Ovary (tissue), 9 donors: ENCODE measurements around the gene PLEKHS1. TPM values are rescaled to one million over a fixed set of nuclear protein-coding genes. Genes with fewer than 3 reads are reported as not detected.

Source experiments
- DNase-seq, 5 donors: peaks; one replicate each; pipeline ENCODE4 v3.0.0-alpha.2; 2019 to 2020
- H3K27ac ChIP-seq, 2 donors: fragments of 200-600 bp; one replicate each; pipeline versions ENCODE4 v1.5.1 to v1.8.0; 2019 to 2022
- H3K27me3 ChIP-seq: fragments of 200-600 bp; one replicate; pipeline ENCODE4 v1.8.0; 2022
- H3K36me3 ChIP-seq: fragments of 200-600 bp; sonication (generic); one replicate; pipeline ENCODE4 v1.5.1; 2019
- H3K4me1 ChIP-seq: one replicate; pipeline ENCODE4 v1.8.1; 2013; ENCODE audit warnings: mild to moderate bottlenecking, moderate library complexity; ENCODE audit not compliant: insufficient read depth
- H3K4me3 ChIP-seq: fragments of 200-600 bp; sonication (generic); one replicate; pipeline ENCODE4 v1.5.1; 2017
- H3K9me3 ChIP-seq, 2 donors: fragments of 200-600 bp in 1 of 2; sonication (generic) in 1 of 2; one replicate each; pipeline versions ENCODE4 v1.5.1 to v1.8.1; 2013 to 2019; ENCODE audit warnings: mild to moderate bottlenecking in 1 of 2, moderate library complexity in 1 of 2
- CTCF ChIP-seq, 3 donors: fragments of 450-650 bp in 2 of 3; fragments of 200-600 bp in 1 of 3; IDR thresholded peaks; one replicate each; pipeline versions ENCODE4 v1.5.1 to v1.8.0; 2016 to 2022; ENCODE audit warnings: antibody characterized with exemption in 3 of 3, mild to moderate bottlenecking in 1 of 3
- EP300 ChIP-seq: sonication (generic); formaldehyde crosslinking; IDR thresholded peaks from one replicate; pipeline ENCODE4 v1.6.1; 2017; ENCODE audit warnings: antibody characterized with exemption
- POLR2A ChIP-seq: fragments of 450-650 bp; IDR thresholded peaks from one replicate; pipeline ENCODE4 v1.6.1; 2017; ENCODE audit warnings: antibody characterized with exemption, mild to moderate bottlenecking, moderate library complexity
- WGBS, 3 donors: extraction: QIAGEN DNeasy Blood & Tissue Kit in 1 of 3; methylation state at CpG; one replicate each; pipeline versions ENCODE4 v1.1.5 to v1.1.7; 2013 to 2017; 5-methylcytosine and 5-hydroxymethylcytosine counted together
- intact Hi-C, 4 donors: fragments of 100-400 bp; cut with DNase I; formaldehyde crosslinking; loops; one replicate each; pipeline versions ENCODE4 v1.11.0 to v1.15.1; 2022 to 2023
- polyA plus RNA-seq, 2 donors: library from polyadenylated mRNA; stranded (reverse); fragments of 200-250 nt in 1 of 2; fragments of 350-450 nt in 1 of 2; fragmentation: Illumina TruSeq in 1 of 2; extraction: RNeasy Lipid Tissue Mini Kit (QIAGEN cat#74804) in 1 of 2; gene quantifications; one replicate each; pipeline ENCODE4 v1.2.3, GENCODE V29; 2013 to 2014
- total RNA-seq, 7 donors: library from RNA; depleted of rRNA in 2 of 7; stranded (reverse); fragments of >200 nt in 2 of 7; fragmentation: NEBNext Ultra II Directional in 3 of 7; extraction: Animal tissue kit (Norgen Biotek cat#: 25700) in 3 of 7; gene quantifications; one replicate each; pipeline versions ENCODE4 v1.1.0 to v1.2.4, GENCODE V29; 2016 to 2023
- donor health status: DM: no; HTN: no; CAD: no; lungs with moderate emphysema.
- donor health status: DM: no; HTN: no; CAD: no.
- donor health status: Bipolar disorder and iron deficiency.
- donor health status: DM: yes; HTN: yes; CAD: no.
- donor health status: DM: no; HTN: no; CAD: no.
- donor health status: DM: yes; HTN: yes; CAD: no.

PLEKHS1 gene
- total and polyA plus RNA-seq, 9 donors, result 0.01 to 5.7 (median 0.15) TPM; not detected in 2

- TF ChIP-seq EP300 (no peak), POLR2A (no peak), CTCF (IDR thresholded peaks at IDR 0.05) (no peak)
- Histone ChIP-seq H3K4me1 (no peaks in the 10 kb centered on the region), H3K9me3 (no peaks in the 10 kb centered on the region), H3K4me3 (no peak overlapping the region), H3K36me3 (no peaks in the 10 kb centered on the region), H3K27ac (no peak overlapping the region), H3K27me3 (no peaks in the 10 kb centered on the region)
- DNase-seq, result no peak
- WGBS, 3 donors, result 27 to 74% (median 68%) methylated on average over 1 of the region's 1 CpG
- intact Hi-C loops, result no loop called here
Measured at GRCh38 chr10:113752553-113752952, 1.1 kb downstream of the PLEKHS1 start.

- no peaks in the 10 kb centered on the region for H3K36me3 ChIP-seq
- intact Hi-C loops, result no loop called here
- 48 to 63% (median 58%) methylated on average over 9 of the region's 9 CpGs for WGBS, 3 donors
- H3K4me1 ChIP-seq, result no peaks in the 10 kb centered on the region
- H3K27ac ChIP-seq, result no peak overlapping the region
- TF ChIP-seq CTCF (IDR thresholded peaks at IDR 0.05) (no peak), POLR2A (no peak), EP300 (no peak)
- no peak for DNase-seq
- H3K9me3 ChIP-seq, result no peaks in the 10 kb centered on the region
- no peaks in the 10 kb centered on the region for H3K27me3 ChIP-seq
- H3K4me3 ChIP-seq, result no peak overlapping the region
Measured at GRCh38 chr10:113753020-113753692, 1.7 kb downstream of the PLEKHS1 start.

GRCh38 chr10:113754125-113754524, 2.6 kb downstream of the PLEKHS1 start:
- TF ChIP-seq POLR2A (no peak), CTCF (IDR thresholded peaks at IDR 0.05) (no peak), EP300 (no peak)
- no peak for DNase-seq
- Histone ChIP-seq H3K4me3 (no peak overlapping the region), H3K4me1 (no peaks in the 10 kb centered on the region), H3K27me3 (no peaks in the 10 kb centered on the region), H3K36me3 (no peaks in the 10 kb centered on the region), H3K27ac (no peak overlapping the region), H3K9me3 (no peaks in the 10 kb centered on the region)
- WGBS, 3 donors, result 69 to 85% (median 79%) methylated on average over 3 of the region's 3 CpGs
- intact Hi-C loops, result no loop called here

- Histone ChIP-seq H3K4me1 (no peaks in the 10 kb centered on the region), H3K4me3 (no peak overlapping the region), H3K9me3 (no peaks in the 10 kb centered on the region), H3K27me3 (no peaks in the 10 kb centered on the region), H3K27ac (no peak overlapping the region), H3K36me3 (no peaks in the 10 kb centered on the region)
- 78 to 82% (median 80%) methylated on average over 9 of the region's 9 CpGs for WGBS, 3 donors
- DNase-seq, result no peak
- no peak for TF ChIP-seq POLR2A
- TF ChIP-seq EP300, result no peak
- TF ChIP-seq CTCF (IDR thresholded peaks at IDR 0.05), result no peak
- intact Hi-C loops, result no loop called here
Measured at GRCh38 chr10:113754768-113755167, 3.3 kb downstream of the PLEKHS1 start.
